NCI-H2107 treated with DMSO at 0.1 percent for 48 hours (cell line): Measurements from ENCODE around the gene SAMD14.
"Not testable (repeated sequence)": the region's sequence is repeated elsewhere in the genome, so short reads cannot be mapped to it uniquely, and the experiment has no call there.

ENCODE experiments used
- DNase-seq: peaks from one replicate; lab custom pipeline; 2025; ENCODE audit not compliant: unreplicated experiment; lab: John Stamatoyannopoulos, UW

The SAMD14 gene

DNA sequence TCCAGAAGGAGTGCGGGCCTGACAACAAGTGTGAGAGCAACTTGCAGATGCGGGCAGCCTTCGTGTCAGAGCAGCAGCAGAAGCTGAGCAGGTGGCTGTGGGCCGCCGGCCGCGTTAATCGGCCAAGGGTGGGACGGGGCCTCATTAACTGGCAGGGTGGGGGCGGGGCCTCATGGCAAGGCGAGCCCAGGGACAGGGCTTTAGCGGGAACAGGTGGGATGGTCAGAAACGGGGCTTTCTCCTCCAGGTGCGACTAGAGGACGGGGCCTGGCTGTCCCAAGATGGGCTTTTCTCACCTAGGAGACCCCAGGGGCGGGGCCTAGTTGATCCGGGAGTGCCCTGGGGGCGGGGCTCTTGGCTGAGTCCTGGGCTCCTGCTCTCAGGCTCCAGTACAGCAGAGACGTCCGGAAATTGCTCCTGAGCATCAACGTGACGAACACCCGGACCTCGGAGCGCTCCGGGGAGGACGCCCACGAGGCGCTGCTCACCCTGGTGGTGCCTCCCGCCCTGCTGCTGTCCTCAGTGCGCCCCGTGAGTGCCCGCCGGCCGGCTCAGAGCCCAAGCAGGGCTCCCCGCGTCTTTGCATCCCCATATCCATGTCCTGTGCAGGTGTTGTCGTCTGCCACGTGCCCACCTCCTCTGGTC is 53.2 kb downstream of the SAMD14 start:
- no peak for DNase-seq

- DNase-seq: no peak
These were observed 53.8 kb downstream of the SAMD14 start for GRCh38 chr17:50076221-50076590.

DNA sequence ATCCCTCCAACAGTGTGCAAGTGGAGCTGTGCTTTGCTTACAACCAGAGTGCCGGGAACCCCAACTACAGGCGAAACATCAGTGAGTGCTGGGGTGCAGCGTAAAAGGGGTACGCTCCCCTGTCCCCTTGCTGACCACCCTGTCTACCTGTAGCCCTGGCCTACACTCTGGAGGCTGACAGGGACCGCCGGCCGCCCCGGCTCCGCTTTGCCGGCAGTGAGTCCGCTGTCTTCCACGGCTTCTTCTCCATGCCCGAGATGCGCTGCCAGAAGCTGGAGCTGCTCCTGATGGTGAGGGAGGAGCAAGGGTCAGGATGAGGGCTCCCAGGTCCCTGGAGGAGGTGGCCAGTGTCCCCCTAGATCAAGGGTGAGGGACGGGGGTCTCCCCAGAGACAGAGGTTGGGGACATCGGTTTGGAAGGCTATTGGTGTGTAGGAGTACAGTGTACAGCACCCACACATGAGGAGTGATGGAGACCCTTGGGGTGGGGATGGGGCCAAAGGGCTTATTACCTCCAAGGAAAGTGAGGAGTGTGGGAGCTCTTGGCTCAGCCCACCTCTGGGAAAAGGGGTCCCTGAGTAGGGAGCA is 54.4 kb downstream of the SAMD14 start:
- no peak for DNase-seq

GRCh38 chr17:50074227-50074626 is 55.7 kb downstream of the SAMD14 start:
- no peak for DNase-seq

- no peak for DNase-seq
These were observed 57.0 kb downstream of the SAMD14 start for GRCh38 chr17:50072925-50073324.

- DNase-seq: no peak
These were observed 57.8 kb downstream of the SAMD14 start for GRCh38 chr17:50072130-50072529.

GRCh38 chr17:50071692-50072091 is 58.3 kb downstream of the SAMD14 start:
- no peak for DNase-seq

DNA sequence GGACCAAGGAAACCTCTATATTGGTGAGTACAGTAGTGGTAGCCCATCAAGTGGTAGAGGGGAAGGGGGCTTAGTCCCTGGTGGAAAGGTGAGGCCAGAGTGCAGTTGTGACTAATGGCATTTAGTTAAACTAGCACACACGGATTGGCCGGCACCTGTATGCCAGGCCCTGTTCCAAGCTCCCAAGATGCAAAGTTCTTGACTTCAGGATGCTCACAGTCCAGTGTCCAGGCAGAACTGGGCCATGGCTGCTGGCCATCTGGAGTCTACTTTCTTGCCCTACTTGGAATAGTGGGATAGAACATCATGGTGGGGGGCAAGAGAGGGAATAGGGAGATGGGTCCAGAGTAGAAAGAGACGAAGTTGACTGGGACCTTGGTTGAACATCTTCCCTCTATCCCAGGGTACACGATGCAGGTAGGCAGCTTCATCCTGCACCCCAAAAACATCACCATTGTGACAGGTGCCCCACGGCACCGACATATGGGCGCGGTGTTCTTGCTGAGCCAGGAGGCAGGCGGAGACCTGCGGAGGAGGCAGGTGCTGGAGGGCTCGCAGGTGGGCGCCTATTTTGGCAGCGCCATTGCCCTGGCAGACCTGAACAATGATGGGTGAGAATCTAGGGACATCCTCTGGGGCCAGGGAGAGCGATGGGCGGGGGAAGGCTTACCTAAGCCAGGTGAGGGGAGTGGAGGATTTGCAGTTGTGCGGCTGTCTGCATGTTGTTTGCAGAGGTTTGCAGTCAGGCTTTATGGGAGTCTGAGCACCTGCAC is 58.9 kb downstream of the SAMD14 start:
- no peak for DNase-seq

- DNase-seq: no peak
These were observed 62.0 kb downstream of the SAMD14 start for GRCh38 chr17:50067996-50068395.

- no peak for DNase-seq
These were observed 63.0 kb downstream of the SAMD14 start for GRCh38 chr17:50066995-50067394.

DNA sequence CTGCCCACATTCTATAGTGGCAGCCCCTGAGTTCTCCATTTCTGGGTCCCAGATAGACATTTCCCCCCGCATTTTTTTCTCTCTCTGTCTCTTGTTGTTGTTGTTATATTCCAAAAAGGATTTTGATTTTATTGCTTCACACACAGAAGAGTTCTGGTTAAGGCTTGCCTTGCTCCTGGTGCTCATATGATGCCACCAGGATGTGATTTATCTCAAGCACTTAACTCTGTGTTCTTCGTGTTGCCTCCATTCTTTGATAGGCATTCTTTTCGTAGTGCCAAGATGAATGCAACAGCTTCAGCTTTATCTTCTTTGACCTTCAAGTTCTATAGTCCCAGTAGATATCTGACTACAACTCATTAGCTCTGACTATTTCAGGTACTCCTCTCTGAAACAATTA is 64.9 kb downstream of the SAMD14 start:
- DNase-seq: no peak

GRCh38 chr17:50064253-50065001 is 65.5 kb downstream of the SAMD14 start:
- DNase-seq: no peak

DNA sequence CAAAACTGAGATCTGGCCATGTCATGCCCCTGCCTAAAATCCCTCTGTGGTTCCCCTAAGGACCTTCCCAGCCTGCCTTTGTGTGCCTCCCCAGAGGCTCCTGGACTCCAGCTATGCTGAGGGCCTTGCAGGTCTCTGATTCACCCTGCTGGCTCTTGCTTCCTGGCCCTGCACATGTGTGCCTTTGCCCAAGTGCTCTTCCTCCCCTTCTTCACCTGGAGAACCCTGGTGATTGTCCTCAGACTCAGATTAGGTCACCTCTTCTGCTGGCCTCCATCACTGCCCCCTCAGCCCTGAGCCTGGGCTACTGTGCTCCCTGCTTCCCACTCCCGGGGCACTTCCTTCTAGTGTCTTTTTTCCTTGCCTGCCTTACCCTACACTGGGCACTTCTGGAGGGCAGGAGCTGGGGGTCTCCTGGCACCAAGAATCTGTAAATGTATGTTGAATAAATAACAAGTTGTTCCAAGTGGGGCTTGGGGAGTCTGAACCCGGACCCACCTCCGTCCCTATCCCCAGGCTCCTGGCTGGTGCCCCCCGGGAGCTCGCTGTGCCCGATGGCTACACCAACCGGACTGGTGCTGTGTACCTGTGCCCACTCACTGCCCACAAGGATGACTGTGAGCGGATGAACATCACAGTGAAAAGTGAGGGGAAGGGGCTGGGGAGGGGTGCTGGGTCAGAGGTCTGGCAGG is 66.3 kb downstream of the SAMD14 start:
- no peak for DNase-seq

- DNase-seq: no peak
These were observed 67.4 kb downstream of the SAMD14 start for GRCh38 chr17:50062293-50063243.

DNA sequence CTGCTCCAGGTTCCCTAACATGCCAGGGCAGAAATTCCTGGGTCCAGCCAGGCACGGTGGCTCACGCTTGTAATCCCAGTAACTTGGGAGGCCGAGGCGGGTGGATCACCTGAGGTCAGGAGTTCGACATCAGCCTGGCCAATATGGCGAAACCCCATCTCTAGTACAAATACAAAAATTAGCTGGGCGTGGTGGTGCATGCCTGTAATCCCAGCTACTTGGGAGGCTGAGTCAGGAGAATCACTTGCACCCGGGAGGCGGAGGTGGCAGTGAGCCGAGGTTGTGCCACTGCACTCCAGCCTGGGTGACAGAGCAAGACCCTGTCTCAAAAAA is 68.3 kb downstream of the SAMD14 start:
- DNase-seq: not testable (repeated sequence)

- no peak for DNase-seq
These were observed 68.8 kb downstream of the SAMD14 start for GRCh38 chr17:50060951-50061712.
